ENCODE data around the gene KRT36.

DNA sequence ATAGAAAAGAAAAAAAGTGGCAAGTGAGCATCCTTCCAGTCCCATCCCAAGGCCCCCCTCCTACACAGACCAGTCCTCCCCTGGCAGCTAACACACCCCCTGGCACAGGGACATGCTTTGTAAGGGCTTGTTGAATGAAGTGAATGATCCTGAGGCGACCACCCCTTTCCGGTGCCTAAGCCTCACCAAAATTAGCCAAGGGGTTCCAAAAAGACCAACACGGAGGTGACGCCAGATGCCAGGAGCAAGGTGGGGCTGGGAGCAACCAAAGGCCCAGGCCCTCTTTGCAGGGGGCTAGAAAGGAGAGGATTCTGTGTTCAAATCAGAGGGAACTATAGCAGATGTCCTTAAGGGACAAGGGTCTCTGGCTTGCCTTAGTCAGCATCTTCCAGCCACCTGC is 14.3 kb downstream of the KRT36 start:
- TF ChIP-seq CTCF (IDR thresholded peaks at IDR 0.05) (no peak), ZFX (IDR thresholded peaks at IDR 0.05; ENCODE audit: borderline replicate concordance) (no peak)
